Neuronal stem cell (in vitro differentiated cells): Measurements from ENCODE around the gene SYNPO2.

Source experiments
- DNase-seq: peaks from one replicate; pipeline ENCODE4 v3.0.0-alpha.2; 2013; ENCODE audit warnings: low spot score
- H2AFZ ChIP-seq: one replicate; pipeline ENCODE4 v1.6.1; 2013; ENCODE audit warnings: mild to moderate bottlenecking, low read length, inconsistent platforms
- H2AK5ac ChIP-seq: 2 replicates; pipeline ENCODE4 v1.6.1; 2013; ENCODE audit warnings: low read depth, mild to moderate bottlenecking, inconsistent platforms, low read length, moderate library complexity, mixed read lengths
- H2BK120ac ChIP-seq: 2 replicates; pipeline ENCODE4 v1.6.1; 2013; ENCODE audit warnings: low read depth, mild to moderate bottlenecking, inconsistent platforms, low read length, moderate library complexity, mixed read lengths
- H2BK12ac ChIP-seq: one replicate; pipeline ENCODE4 v1.6.1; 2013; ENCODE audit warnings: low read length, inconsistent platforms
- H2BK15ac ChIP-seq: 2 replicates; pipeline ENCODE4 v1.6.1; 2013; ENCODE audit warnings: mild to moderate bottlenecking, low read length, inconsistent platforms, mixed read lengths
- H2BK5ac ChIP-seq: one replicate; pipeline ENCODE4 v1.6.1; 2013; ENCODE audit warnings: inconsistent platforms, mild to moderate bottlenecking, low read length, moderate library complexity
- H3K14ac ChIP-seq: one replicate; pipeline ENCODE4 v1.6.1; 2013; ENCODE audit warnings: low read length, inconsistent platforms
- H3K18ac ChIP-seq: 2 replicates; pipeline ENCODE4 v1.6.1; 2013; ENCODE audit warnings: low read length, inconsistent platforms
- H3K23ac ChIP-seq: 2 replicates; pipeline ENCODE4 v1.6.1; 2013; ENCODE audit warnings: low read depth, mild to moderate bottlenecking, mixed read lengths, low read length, inconsistent platforms; ENCODE audit not compliant: poor library complexity
- H3K27ac ChIP-seq: replicated peaks from 3 replicates; pipeline ENCODE4 v1.5.1; 2013; ENCODE audit warnings: low read length, inconsistent platforms
- H3K27me3 ChIP-seq, 3 experiments: 2 replicates each; pipeline ENCODE4 v1.6.1; 2013; ENCODE audit warnings: low read length in 3 of 3, mild to moderate bottlenecking in 2 of 3, inconsistent platforms in 1 of 3, low read depth in 1 of 3, mixed read lengths in 1 of 3, moderate library complexity in 1 of 3; ENCODE audit not compliant: control insufficient read depth in 3 of 3, insufficient read depth in 3 of 3
- H3K36me3 ChIP-seq, 2 donors: replicated peaks in 1 of 2; 2 replicates each; pipeline ENCODE4 v1.6.1; 2013; ENCODE audit warnings: low read length in 2 of 2; ENCODE audit not compliant: control insufficient read depth in 2 of 2, insufficient read depth in 2 of 2
- H3K4ac ChIP-seq: 2 replicates; pipeline ENCODE4 v1.6.1; 2013; ENCODE audit warnings: inconsistent platforms, mild to moderate bottlenecking, low read length, moderate library complexity
- H3K4me1 ChIP-seq, 2 donors: 1 replicate in 1 of 2; 2 replicates in 1 of 2; pipeline ENCODE4 v1.6.1; 2013; ENCODE audit warnings: low read length in 2 of 2, low read depth in 1 of 2; ENCODE audit not compliant: control insufficient read depth in 2 of 2, insufficient read depth in 1 of 2
- H3K4me2 ChIP-seq: one replicate; pipeline ENCODE4 v1.6.1; 2013; ENCODE audit warnings: mild to moderate bottlenecking, low read length, inconsistent platforms; ENCODE audit not compliant: insufficient read depth, poor library complexity, severe bottlenecking
- H3K4me3 ChIP-seq, 2 donors: 2 replicates each; pipeline ENCODE4 v1.5.1; 2013; ENCODE audit warnings: low read length in 2 of 2, mild to moderate bottlenecking in 2 of 2, inconsistent platforms in 1 of 2, moderate library complexity in 1 of 2
- H3K79me1 ChIP-seq: one replicate; pipeline ENCODE4 v1.6.1; 2013; ENCODE audit warnings: low read depth, mild to moderate bottlenecking, inconsistent platforms, low read length, moderate library complexity
- H3K9ac ChIP-seq: one replicate; pipeline ENCODE4 v1.6.1; 2013; ENCODE audit warnings: mild to moderate bottlenecking, low read depth, low read length, inconsistent platforms; ENCODE audit not compliant: poor library complexity
- H3K9me3 ChIP-seq, 2 donors: replicated peaks in 1 of 2; 2 replicates each; pipeline versions ENCODE3 to v1.6.1; 2013; ENCODE audit warnings: low read length in 2 of 2, mild to moderate bottlenecking in 2 of 2, inconsistent platforms in 1 of 2, low read depth in 1 of 2, mixed read lengths in 1 of 2, moderate library complexity in 1 of 2; ENCODE audit not compliant: control insufficient read depth in 2 of 2, insufficient read depth in 1 of 2
- H4K8ac ChIP-seq: one replicate; pipeline ENCODE4 v1.6.1; 2013; ENCODE audit warnings: low read depth, mild to moderate bottlenecking, inconsistent platforms, low read length, moderate library complexity
- H4K91ac ChIP-seq: one replicate; pipeline ENCODE4 v1.6.1; 2013; ENCODE audit warnings: low read length, low read depth, mild to moderate bottlenecking, inconsistent platforms; ENCODE audit not compliant: poor library complexity
- WGBS, 2 donors: extraction: QIAGEN DNeasy Blood & Tissue Kit; methylation state at CpG; one replicate each; pipeline ENCODE4 v1.1.7; 2013; ENCODE audit warnings: missing lambda C conversion rate in 2 of 2, mixed read lengths in 1 of 2; ENCODE audit not compliant: insufficient read length in 2 of 2, insufficient replicate concordance in 1 of 2; ENCODE audit errors: extremely low coverage in 2 of 2; 5-methylcytosine and 5-hydroxymethylcytosine counted together

SYNPO2 gene

DNA sequence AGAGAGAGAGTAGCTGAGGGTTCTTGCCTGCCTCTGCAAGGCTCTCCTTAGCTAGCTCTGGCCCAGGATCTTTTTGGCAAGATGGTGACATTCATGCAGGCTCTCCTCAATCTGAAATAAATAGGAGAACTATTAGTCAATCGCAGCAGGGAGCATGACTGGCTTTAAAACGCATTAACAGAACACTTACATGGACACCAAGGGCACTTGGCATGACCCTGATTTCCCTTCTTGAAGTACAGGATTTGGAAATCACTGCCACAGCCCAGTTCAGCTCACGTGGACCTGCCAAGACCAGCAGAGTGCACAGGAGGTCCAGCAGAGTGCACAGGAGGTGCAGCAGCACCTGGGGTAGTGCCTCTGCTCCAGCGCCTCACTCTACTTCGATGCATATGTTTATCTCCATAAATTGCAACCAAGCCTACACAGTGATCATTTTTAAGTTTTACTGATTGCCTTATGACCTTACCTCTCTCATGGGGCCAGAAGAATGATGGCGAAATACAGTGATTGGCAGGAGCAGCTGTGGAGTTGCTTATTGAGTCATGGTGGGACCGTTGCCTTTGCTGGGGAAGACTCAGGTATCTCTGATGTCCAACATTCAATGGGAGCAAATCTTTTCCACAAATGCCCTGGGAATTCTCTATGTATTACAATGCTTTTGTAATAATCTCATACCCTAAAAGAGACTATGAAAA lies 122.4 kb downstream of the SYNPO2 start:
- H2BK120ac ChIP-seq, result no peak overlapping the region
- H3K27ac ChIP-seq, result no peak overlapping the region
- no peak overlapping the region for H3K18ac ChIP-seq
- no peak overlapping the region for H3K4me2 ChIP-seq
- no peak overlapping the region for H4K8ac ChIP-seq
- H3K4ac ChIP-seq, result no peak overlapping the region
- no peak for DNase-seq
- no peak overlapping the region for H3K14ac ChIP-seq
- no peak overlapping the region for H3K23ac ChIP-seq
- no peak overlapping the region for H2BK12ac ChIP-seq
- H2BK5ac ChIP-seq, result no peak overlapping the region
- WGBS, 2 donors, result no CpG with 5 or more reads among the region's 7 CpGs
- no peak overlapping the region for H3K4me3 ChIP-seq
- H2AK5ac ChIP-seq, result no peak overlapping the region
- H3K4me1 ChIP-seq, result no peaks in the 10 kb centered on the region
- H3K79me1 ChIP-seq, result no peaks in the 10 kb centered on the region
- no peaks in the 10 kb centered on the region for H3K36me3 ChIP-seq
- H3K9ac ChIP-seq, result no peak overlapping the region
- H3K9me3 ChIP-seq, result no peaks in the 10 kb centered on the region
- H2BK15ac ChIP-seq, result no peak overlapping the region
- H2AFZ ChIP-seq, result no peak overlapping the region
- H3K27me3 ChIP-seq, result no peaks in the 10 kb centered on the region
- no peak overlapping the region for H4K91ac ChIP-seq

GRCh38 chr4:119011607-119011988 lies 122.9 kb downstream of the SYNPO2 start:
- no peak overlapping the region for H2BK120ac ChIP-seq
- no peak overlapping the region for H2AFZ ChIP-seq
- H3K9me3 ChIP-seq, result no peaks in the 10 kb centered on the region
- no peak overlapping the region for H4K8ac ChIP-seq
- H2AK5ac ChIP-seq, result no peak overlapping the region
- no peak overlapping the region for H3K4me3 ChIP-seq
- no peak overlapping the region for H3K4ac ChIP-seq
- H2BK15ac ChIP-seq, result no peak overlapping the region
- no peak overlapping the region for H3K23ac ChIP-seq
- no peak overlapping the region for H3K27ac ChIP-seq
- H3K18ac ChIP-seq, result no peak overlapping the region
- H4K91ac ChIP-seq, result no peak overlapping the region
- H3K27me3 ChIP-seq, result no peaks in the 10 kb centered on the region
- H3K79me1 ChIP-seq, result no peaks in the 10 kb centered on the region
- H3K4me1 ChIP-seq, result no peaks in the 10 kb centered on the region
- H3K4me2 ChIP-seq, result no peak overlapping the region
- WGBS, 2 donors, result no CpG with 5 or more reads among the region's 1 CpG
- H3K36me3 ChIP-seq, result no peaks in the 10 kb centered on the region
- H2BK5ac ChIP-seq, result no peak overlapping the region
- H3K9ac ChIP-seq, result no peak overlapping the region
- no peak overlapping the region for H3K14ac ChIP-seq
- no peak for DNase-seq
- no peak overlapping the region for H2BK12ac ChIP-seq

DNA sequence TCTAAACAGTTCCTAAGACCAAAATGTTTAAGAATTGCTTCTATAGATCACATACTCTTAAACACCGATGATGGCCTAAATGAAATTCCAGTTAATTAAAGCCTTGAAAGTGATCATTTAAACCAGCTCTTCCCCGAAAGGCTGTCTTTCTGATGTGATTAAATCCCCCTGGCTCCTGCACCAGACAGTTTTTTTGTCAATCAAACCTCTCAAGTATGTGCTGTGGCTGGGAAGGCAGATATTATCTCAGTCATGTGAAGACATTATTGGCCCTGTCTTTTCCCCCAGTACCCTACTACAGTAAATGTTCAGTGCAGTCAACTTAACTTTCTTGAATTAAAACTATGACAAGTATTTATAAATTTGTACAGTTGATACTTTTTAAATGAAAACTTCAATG lies 126.0 kb downstream of the SYNPO2 start:
- Histone ChIP-seq H3K4ac (no peak overlapping the region), H3K18ac (no peak overlapping the region), H3K4me1 (no peaks in the 10 kb centered on the region), H2BK15ac (no peak overlapping the region), H3K9ac (no peak overlapping the region), H3K9me3 (no peaks in the 10 kb centered on the region), H3K27me3 (peaks cover 0 to 3% (median 0%) of the 10 kb centered on the region in 3 experiments), H3K36me3 (no peaks in the 10 kb centered on the region), H3K27ac (no peak overlapping the region), H3K4me3 (no peak overlapping the region), H4K8ac (no peak overlapping the region), H4K91ac (no peak overlapping the region), H3K23ac (no peak overlapping the region), H3K4me2 (no peak overlapping the region), H3K14ac (no peak overlapping the region), H2BK120ac (no peak overlapping the region), H2BK5ac (no peak overlapping the region), H2AK5ac (no peak overlapping the region), H2BK12ac (no peak overlapping the region), H2AFZ (no peak overlapping the region), H3K79me1 (no peaks in the 10 kb centered on the region)
- DNase-seq, result no peak
- no CpG with 5 or more reads among the region's 2 CpGs for WGBS, 2 donors

- Histone ChIP-seq H3K27me3 (peaks cover 0 to 3% (median 0%) of the 10 kb centered on the region in 3 experiments), H3K4me2 (no peak overlapping the region), H2AFZ (no peak overlapping the region), H2AK5ac (no peak overlapping the region), H4K8ac (no peak overlapping the region), H3K4me3 (no peak overlapping the region), H3K79me1 (no peaks in the 10 kb centered on the region), H3K9me3 (no peaks in the 10 kb centered on the region), H4K91ac (no peak overlapping the region), H3K27ac (no peak overlapping the region), H3K18ac (no peak overlapping the region), H3K36me3 (no peaks in the 10 kb centered on the region), H3K23ac (no peak overlapping the region), H2BK15ac (no peak overlapping the region), H2BK120ac (no peak overlapping the region), H2BK12ac (no peak overlapping the region), H3K4ac (no peak overlapping the region), H3K4me1 (no peaks in the 10 kb centered on the region), H3K9ac (no peak overlapping the region), H3K14ac (no peak overlapping the region), H2BK5ac (no peak overlapping the region)
- WGBS, 2 donors, result no CpG with 5 or more reads among the region's 2 CpGs
- DNase-seq, result no peak
Measured at GRCh38 chr4:119016636-119017035, 128.0 kb downstream of the SYNPO2 start.
